Neural progenitor cell (in vitro differentiated cells): ENCODE data around the gene C2orf72. TPM values are rescaled to one million over a fixed set of nuclear protein-coding genes. Genes with fewer than 3 reads are reported as not detected.

Experiments used
- DNase-seq: peaks from one replicate; pipeline ENCODE4 v3.0.0-alpha.2; 2016; ENCODE audit warnings: low spot score
- H2AFZ ChIP-seq: fragments of 200-600 bp; sonication (generic); replicated peaks from 2 replicates; pipeline ENCODE4 v1.6.1; 2016; ENCODE audit warnings: antibody characterized with exemption
- H3F3A ChIP-seq: fragments of 200-600 bp; sonication (generic); 2 replicates; pipeline ENCODE4 v1.6.1; 2016; ENCODE audit warnings: antibody characterized with exemption, low read depth
- H3K27ac ChIP-seq: fragments of 200-600 bp; sonication (generic); 2 replicates; pipeline ENCODE4 v1.5.1; 2016; ENCODE audit warnings: mild to moderate bottlenecking
- H3K27me3 ChIP-seq: fragments of 200-600 bp; sonication (generic); 2 replicates; pipeline ENCODE4 v1.6.1; 2016; ENCODE audit warnings: mild to moderate bottlenecking, moderate library complexity
- H3K36me3 ChIP-seq: fragments of 200-600 bp; sonication (generic); 2 replicates; pipeline ENCODE4 v1.5.1; 2016
- H3K4me1 ChIP-seq: fragments of 200-600 bp; sonication (generic); 2 replicates; pipeline ENCODE4 v1.6.1; 2016; ENCODE audit warnings: mixed run types
- H3K4me2 ChIP-seq: fragments of 200-600 bp; sonication (generic); 2 replicates; pipeline ENCODE4 v1.6.1; 2016
- H3K4me3 ChIP-seq: fragments of 200-600 bp; sonication (generic); 2 replicates; pipeline ENCODE4 v1.5.1; 2016
- H3K79me2 ChIP-seq: fragments of 200-600 bp; sonication (generic); 2 replicates; pipeline ENCODE4 v1.6.1; 2016; ENCODE audit warnings: low read depth
- H3K9ac ChIP-seq: fragments of 200-600 bp; sonication (generic); 2 replicates; pipeline ENCODE4 v1.6.1; 2016
- H3K9me3 ChIP-seq: fragments of 200-600 bp; sonication (generic); 2 replicates; pipeline ENCODE4 v1.5.1; 2016; ENCODE audit warnings: low read depth
- H4K20me1 ChIP-seq: fragments of 200-600 bp; sonication (generic); 2 replicates; pipeline ENCODE4 v1.6.1; 2016; ENCODE audit warnings: low read depth
- H3K27ac Mint-ChIP-seq: 3 replicates; pipeline ENCODE4 v1.8.0; 2021; ENCODE audit warnings: mixed read lengths
- H3K27me3 Mint-ChIP-seq: 2 replicates; pipeline ENCODE4 v1.8.0; 2022; ENCODE audit warnings: low read depth, mild to moderate bottlenecking, inconsistent platforms, moderate library complexity, mixed read lengths; ENCODE audit not compliant: insufficient read depth
- H3K36me3 Mint-ChIP-seq: 3 replicates; pipeline ENCODE4 v1.8.0; 2021; ENCODE audit warnings: mixed read lengths
- H3K4me1 Mint-ChIP-seq: 3 replicates; pipeline ENCODE4 v1.8.0; 2021; ENCODE audit warnings: mixed read lengths
- H3K4me3 Mint-ChIP-seq: 3 replicates; pipeline ENCODE4 v1.8.0; 2021; ENCODE audit warnings: mild to moderate bottlenecking, moderate library complexity, mixed read lengths
- H3K9me3 Mint-ChIP-seq: 3 replicates; pipeline ENCODE4 v1.8.0; 2020; ENCODE audit warnings: mixed read lengths
- EZH2 ChIP-seq: fragments of 200-600 bp; sonication (generic); IDR thresholded peaks from 2 replicates; pipeline ENCODE4 v1.6.1; 2017; ENCODE audit warnings: antibody characterized with exemption, mild to moderate bottlenecking, moderate library complexity
- EZH2phosphoT487 ChIP-seq: fragments of 200-600 bp; sonication (generic); IDR thresholded peaks from 2 replicates; pipeline ENCODE4 v1.6.1; 2017; ENCODE audit warnings: antibody characterized with exemption
- total RNA-seq: library from RNA; depleted of rRNA; stranded (reverse); fragments of >200 nt; gene quantifications from 2 replicates; pipeline ENCODE4 v1.2.3, GENCODE V29; 2015; ENCODE audit warnings: low replicate concordance
- TF ChIP-seq, protein P1 (sequence below): fragments of 200-600 bp; sonication (generic); IDR thresholded peaks from 2 replicates; pipeline ENCODE4 v1.5.1; 2017; ENCODE audit warnings: antibody characterized with exemption, mild to moderate bottlenecking

Gene C2orf72
- total RNA-seq, 1 donor from 2014 or later, result 2.4 TPM

DNA sequence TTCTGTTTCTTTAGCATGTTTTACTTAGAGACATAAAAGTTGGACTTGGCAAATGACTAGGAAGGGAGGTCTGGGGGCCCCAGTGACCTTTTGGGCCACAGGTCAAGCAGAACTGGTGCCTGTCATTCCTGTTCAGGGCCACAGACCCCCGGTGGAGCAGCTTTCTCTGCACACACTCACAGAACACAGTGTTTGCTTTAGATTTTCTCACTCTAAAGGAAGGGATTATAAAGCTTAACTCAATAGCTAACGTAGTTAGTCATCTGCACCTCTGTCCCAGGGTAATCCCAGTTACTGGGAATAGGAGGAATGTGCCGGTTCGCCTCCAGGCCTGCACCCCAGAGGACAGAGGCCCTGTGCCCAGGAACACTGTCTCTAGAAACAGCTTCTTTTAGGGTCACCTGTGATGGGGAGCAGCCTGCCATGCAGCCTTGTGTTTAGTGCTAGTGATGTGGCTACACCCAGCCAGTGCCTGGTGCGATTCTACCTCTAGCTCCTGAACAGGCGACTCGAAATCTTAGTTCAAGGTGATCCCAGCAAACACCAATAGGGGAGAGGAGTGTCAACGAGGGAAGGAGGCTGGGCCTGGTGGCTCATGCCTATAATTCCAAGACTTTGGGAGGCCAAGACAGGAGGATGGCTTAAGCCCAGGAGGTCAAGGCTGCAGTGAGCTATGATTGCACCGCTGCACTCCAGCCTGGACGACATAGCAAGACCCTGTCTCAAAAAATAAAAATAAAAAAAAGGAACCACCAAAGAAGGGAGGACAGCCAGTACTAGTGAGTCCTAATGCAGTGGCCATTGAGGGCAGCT is 29.8 kb upstream of the C2orf72 start:
- no peaks in the 10 kb centered on the region for H3K27me3 ChIP-seq
- H3F3A ChIP-seq, result no peaks in the 10 kb centered on the region
- H4K20me1 ChIP-seq, result no peaks in the 10 kb centered on the region
- peaks cover 17% of the 10 kb centered on the region for H3K9me3 Mint-ChIP-seq
- H2AFZ ChIP-seq, result no peak overlapping the region
- H3K4me2 ChIP-seq, result no peak overlapping the region
- peaks cover 3% of the 10 kb centered on the region for H3K4me1 ChIP-seq
- TF ChIP-seq EZH2, result no peak
- TF ChIP-seq, protein P1, sequence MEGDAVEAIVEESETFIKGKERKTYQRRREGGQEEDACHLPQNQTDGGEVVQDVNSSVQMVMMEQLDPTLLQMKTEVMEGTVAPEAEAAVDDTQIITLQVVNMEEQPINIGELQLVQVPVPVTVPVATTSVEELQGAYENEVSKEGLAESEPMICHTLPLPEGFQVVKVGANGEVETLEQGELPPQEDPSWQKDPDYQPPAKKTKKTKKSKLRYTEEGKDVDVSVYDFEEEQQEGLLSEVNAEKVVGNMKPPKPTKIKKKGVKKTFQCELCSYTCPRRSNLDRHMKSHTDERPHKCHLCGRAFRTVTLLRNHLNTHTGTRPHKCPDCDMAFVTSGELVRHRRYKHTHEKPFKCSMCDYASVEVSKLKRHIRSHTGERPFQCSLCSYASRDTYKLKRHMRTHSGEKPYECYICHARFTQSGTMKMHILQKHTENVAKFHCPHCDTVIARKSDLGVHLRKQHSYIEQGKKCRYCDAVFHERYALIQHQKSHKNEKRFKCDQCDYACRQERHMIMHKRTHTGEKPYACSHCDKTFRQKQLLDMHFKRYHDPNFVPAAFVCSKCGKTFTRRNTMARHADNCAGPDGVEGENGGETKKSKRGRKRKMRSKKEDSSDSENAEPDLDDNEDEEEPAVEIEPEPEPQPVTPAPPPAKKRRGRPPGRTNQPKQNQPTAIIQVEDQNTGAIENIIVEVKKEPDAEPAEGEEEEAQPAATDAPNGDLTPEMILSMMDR, result no peak
- no peak for TF ChIP-seq EZH2phosphoT487
- H3K4me3 Mint-ChIP-seq, result peak overlapping the region; percentile 60
- H3K36me3 Mint-ChIP-seq, result peaks cover 8% of the 10 kb centered on the region
- peaks cover 20% of the 10 kb centered on the region for H3K27me3 Mint-ChIP-seq
- H3K4me1 Mint-ChIP-seq, result peaks cover 35% of the 10 kb centered on the region
- DNase-seq, result peak; percentile 46
- no peaks in the 10 kb centered on the region for H3K36me3 ChIP-seq
- no peak overlapping the region for H3K9ac ChIP-seq
- H3K9me3 ChIP-seq, result no peaks in the 10 kb centered on the region
- H3K27ac Mint-ChIP-seq, result peak overlapping the region; percentile 91
- no peak overlapping the region for H3K27ac ChIP-seq
- H3K79me2 ChIP-seq, result no peaks in the 10 kb centered on the region
- H3K4me3 ChIP-seq, result no peak overlapping the region

DNA sequence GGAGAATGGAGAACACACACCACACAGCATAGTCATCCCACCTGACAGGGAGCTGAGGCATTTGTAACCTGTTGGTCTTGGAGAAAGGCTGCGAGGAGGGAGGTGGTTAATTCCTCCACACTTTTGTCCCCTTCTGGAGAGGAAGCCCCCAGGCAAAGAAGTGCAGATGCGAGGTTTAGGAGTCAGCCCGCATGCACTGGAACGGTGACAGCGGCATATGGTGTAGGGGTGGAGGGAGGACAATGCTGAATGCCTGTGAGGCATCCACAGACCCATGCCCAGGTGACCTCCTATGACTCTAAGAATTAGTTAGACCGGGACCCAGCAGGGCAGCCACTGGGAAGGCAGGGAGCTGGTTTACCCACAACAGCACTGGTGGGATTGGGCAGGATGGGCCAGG is 29.2 kb upstream of the C2orf72 start:
- Mint-ChIP-seq H3K27me3 (peaks cover 21% of the 10 kb centered on the region), H3K36me3 (peaks cover 8% of the 10 kb centered on the region), H3K27ac (peak overlapping the region; percentile 16), H3K9me3 (peaks cover 17% of the 10 kb centered on the region), H3K4me3 (no peak overlapping the region), H3K4me1 (peaks cover 35% of the 10 kb centered on the region)
- Histone ChIP-seq H3K4me2 (no peak overlapping the region), H3K27ac (no peak overlapping the region), H3F3A (no peaks in the 10 kb centered on the region), H3K4me1 (peaks cover 3% of the 10 kb centered on the region), H3K36me3 (no peaks in the 10 kb centered on the region), H3K27me3 (no peaks in the 10 kb centered on the region), H3K79me2 (no peaks in the 10 kb centered on the region), H2AFZ (no peak overlapping the region), H3K4me3 (no peak overlapping the region), H4K20me1 (no peaks in the 10 kb centered on the region), H3K9ac (no peak overlapping the region), H3K9me3 (no peaks in the 10 kb centered on the region)
- DNase-seq, result no peak
- TF ChIP-seq EZH2, result no peak
- TF ChIP-seq, protein P1, result no peak

DNA sequence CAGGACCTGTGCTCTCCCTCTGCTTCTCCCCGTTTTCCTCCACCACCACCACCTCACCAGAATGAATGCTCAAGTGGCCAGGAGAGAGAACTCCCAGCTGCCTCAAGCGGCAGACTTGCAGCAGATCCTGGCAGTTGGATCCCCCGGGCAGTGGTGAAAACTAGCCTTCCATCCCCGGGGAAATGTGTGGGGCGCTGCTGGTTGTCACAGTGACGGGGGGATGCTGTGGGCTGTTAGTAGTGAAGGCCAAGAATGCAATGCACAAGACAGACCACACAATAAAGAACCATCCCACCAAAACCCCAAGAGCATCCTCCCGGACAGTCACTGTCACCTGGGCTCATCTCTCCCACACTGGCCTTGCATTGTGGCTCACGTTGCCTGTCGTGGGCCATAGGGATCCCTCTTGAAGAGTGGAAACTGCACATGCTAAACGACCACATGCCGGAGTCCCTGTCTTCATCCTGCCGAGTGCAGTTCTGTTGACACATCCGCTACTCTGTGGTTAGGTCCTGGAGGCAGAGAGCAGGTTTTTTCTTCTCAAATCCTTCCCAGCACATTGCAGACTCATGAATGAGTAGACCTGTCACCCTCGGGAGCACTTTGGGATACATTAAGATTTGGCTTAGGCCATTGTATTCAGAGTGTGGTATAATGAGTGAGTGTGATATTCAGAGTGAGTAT is 27.9 kb upstream of the C2orf72 start:
- Histone ChIP-seq H3K27me3 (no peaks in the 10 kb centered on the region), H2AFZ (no peak overlapping the region), H3K27ac (no peak overlapping the region), H3K79me2 (no peaks in the 10 kb centered on the region), H3K4me3 (no peak overlapping the region), H3K9ac (no peak overlapping the region), H3K36me3 (no peaks in the 10 kb centered on the region), H3K4me1 (peaks cover 3% of the 10 kb centered on the region), H4K20me1 (no peaks in the 10 kb centered on the region), H3K9me3 (no peaks in the 10 kb centered on the region), H3K4me2 (no peak overlapping the region), H3F3A (no peaks in the 10 kb centered on the region)
- peaks cover 35% of the 10 kb centered on the region for H3K4me1 Mint-ChIP-seq
- H3K36me3 Mint-ChIP-seq, result peaks cover 8% of the 10 kb centered on the region
- peaks cover 20% of the 10 kb centered on the region for H3K27me3 Mint-ChIP-seq
- no peak for DNase-seq
- H3K27ac Mint-ChIP-seq, result peak overlapping the region; percentile 33
- TF ChIP-seq EZH2phosphoT487 (no peak), EZH2 (no peak)
- TF ChIP-seq, protein P1, result no peak
- H3K9me3 Mint-ChIP-seq, result peaks cover 13% of the 10 kb centered on the region
- no peak overlapping the region for H3K4me3 Mint-ChIP-seq
